ENCODE data around the gene RALGPS1. TPM values are rescaled to one million over a fixed set of nuclear protein-coding genes. Genes with fewer than 3 reads are reported as not detected.

The RALGPS1 gene
- total and polyA plus RNA-seq, 2 of the 8 experiments (the other 6 are each of a cell fraction or from before 2014, with no cell fraction given): 20.0 to 23.5 TPM

- TF ChIP-seq E2F6 (IDR thresholded peaks at IDR 0.05) (no peak), MAFK (IDR thresholded peaks at IDR 0.05; ENCODE audit: low read depth, low read length) (no peak), TCF12 (IDR thresholded peaks at IDR 0.05; ENCODE audit: low read depth, low read length) (no peak), CREB1 (IDR thresholded peaks at IDR 0.05) (no peak), CTCF (IDR thresholded peaks at IDR 0.05; ENCODE audit: control extremely low read depth in 1 of 3, insufficient read depth in 1 of 3, low read depth in 1 of 3, low read length in 3 of 3) (no peak)
These were observed 293.8 kb downstream of the RALGPS1 start (continued) for GRCh38 chr9:127208416-127208815.

Data from H1 (cell line).